T1000 (cell line): ENCODE data around the gene DPYSL3.

Source experiments
- DNase-seq: peaks from one replicate; lab custom pipeline; 2025; ENCODE audit warnings: mixed read lengths; lab: John Stamatoyannopoulos, UW

The DPYSL3 gene

GRCh38 chr5:147472664-147473475 lies 37.0 kb downstream of the DPYSL3 start:
- no peak for DNase-seq

GRCh38 chr5:147467973-147468508 lies 41.8 kb downstream of the DPYSL3 start:
- DNase-seq = no peak

- no peak for DNase-seq
These were observed 43.4 kb downstream of the DPYSL3 start for GRCh38 chr5:147466360-147466980.

DNA sequence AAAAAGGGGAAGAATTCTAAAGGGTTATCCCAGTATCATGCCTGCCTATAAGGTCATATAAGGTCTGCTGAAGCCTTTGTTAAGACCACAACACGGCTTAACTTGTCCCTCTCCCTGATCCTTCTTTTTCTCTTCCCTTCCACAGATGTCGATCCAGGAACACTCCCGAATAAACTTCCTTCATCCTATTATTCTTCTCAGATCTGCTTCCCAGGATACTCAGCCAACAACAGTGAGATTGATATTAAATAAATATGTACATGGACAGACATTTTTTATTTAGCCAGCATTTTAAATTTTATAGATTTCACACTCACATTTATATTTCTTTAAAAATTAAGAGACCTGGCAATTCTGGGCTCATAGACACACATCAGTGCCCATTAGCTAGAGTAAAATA lies 44.1 kb downstream of the DPYSL3 start:
- no peak for DNase-seq

GRCh38 chr5:147464211-147464610 lies 45.7 kb downstream of the DPYSL3 start:
- no peak for DNase-seq

- no peak for DNase-seq
These were observed 48.0 kb downstream of the DPYSL3 start for GRCh38 chr5:147461915-147462314.

GRCh38 chr5:147460380-147460779 lies 49.5 kb downstream of the DPYSL3 start:
- DNase-seq = no peak

DNA sequence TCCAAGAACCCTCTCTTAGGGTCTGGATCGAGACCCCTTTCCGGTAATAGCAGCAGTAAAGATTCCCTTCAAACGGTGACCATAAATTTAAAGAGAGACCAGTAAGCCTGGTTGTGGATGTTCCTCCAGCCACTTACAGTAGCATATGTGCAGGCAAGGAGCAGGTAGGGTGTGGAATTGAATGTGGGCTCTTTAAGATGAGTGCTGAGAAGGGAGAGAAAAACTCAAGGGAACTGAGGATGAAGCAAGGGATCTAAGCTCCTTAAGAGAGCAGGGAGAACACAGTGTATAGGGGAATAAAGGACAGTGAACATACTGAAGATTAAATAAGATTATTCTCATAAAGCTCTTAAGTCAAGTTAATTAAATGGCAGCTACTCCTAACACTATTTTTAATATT lies 51.3 kb downstream of the DPYSL3 start:
- no peak for DNase-seq

DNA sequence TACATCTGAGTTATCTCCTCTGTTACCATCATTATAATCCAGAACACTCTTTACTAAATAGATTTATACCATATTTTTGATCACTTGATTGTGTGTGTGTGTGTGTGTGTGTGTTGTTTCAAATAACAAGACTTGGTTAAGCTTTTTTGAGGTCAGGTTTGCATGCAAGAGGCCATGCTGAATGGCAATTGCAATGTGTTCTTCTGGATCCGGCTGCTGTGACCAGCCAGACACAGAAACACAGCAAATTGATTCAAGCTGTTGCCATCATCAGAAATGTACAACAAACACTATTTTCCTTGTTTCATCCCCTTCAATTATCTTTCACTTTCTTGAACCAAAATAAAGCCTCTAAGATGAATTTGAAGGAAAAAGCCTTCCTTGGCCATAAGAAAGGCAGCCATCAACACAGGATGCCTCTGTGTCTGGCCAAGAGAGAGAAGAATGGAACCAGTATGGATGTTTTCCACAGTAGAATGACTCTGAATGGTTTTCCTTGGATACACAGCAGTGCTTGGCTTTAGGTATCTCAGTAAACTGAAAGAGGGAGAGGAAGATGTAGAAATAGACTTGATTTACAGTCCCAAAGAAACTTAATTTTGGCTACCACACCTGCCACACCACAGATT lies 53.9 kb downstream of the DPYSL3 start:
- no peak for DNase-seq

GRCh38 chr5:147454996-147455677 lies 54.7 kb downstream of the DPYSL3 start:
- DNase-seq = no peak

DNA sequence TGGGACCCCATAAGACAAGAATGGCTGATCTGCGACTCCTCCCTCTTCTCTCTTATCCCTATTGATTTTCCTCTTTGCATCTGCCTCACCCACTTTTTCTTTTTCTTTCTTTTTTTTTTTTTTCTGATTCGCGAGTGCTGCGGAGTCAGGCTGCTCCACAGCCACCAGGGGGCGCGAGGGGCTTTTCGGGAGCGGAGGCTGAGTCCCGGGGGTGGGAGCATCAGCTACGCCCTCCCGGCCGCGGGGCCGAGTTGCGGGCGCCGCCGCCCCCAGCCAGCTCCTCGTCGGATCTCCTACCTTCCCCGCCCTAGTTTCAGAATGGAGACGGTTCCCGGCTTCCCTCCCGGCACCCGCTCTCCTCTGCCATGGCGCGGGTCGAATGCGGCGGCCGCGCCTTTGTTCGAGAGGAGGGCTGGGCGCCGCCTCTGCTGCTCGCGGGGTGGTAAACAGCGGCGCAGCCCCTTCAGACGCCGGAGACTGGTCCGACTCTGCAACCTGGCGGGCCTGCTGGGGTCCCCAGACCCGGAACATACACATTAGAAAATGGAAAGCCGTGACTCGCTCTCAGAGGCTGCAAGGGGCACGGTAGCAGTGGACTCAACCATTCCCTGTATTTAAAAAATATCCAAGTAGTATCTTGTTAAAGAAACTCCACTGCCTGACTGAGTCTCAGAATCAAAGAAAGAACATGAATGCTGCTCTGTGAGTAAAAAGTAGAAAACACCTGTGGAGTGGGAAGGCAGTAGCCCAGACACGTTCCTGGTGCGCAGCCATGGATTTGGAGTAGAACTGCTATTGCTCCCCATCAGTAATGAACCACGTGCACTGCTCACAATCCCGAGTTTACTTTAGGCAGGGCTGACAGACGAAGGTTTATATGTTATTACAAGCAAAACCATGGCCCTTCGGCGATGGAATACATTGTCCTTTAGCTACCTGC lies 55.7 kb downstream of the DPYSL3 start:
- DNase-seq = peak; percentile 70

- no peak for DNase-seq
These were observed 57.6 kb downstream of the DPYSL3 start for GRCh38 chr5:147452165-147452811.

DNA sequence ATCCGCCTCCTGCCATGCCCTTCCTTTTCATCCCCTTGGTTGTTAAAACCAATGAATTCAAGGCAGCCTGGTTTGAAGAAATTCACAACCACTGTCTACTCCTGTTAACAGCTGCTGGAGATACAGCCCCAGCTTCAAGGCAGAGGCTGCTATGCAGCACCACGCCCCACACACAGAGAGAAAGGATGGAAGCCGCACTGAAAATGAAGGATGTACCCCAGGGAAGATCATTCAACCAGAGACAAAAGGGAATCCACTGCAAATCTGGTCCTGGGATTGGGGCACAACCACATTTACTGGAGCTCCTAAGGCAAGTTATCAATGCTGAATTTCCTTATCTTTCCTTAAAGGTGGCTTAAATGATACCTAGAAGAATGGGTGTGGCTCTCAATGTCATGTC lies 58.7 kb downstream of the DPYSL3 start:
- no peak for DNase-seq

- DNase-seq = no peak
These were observed 59.3 kb downstream of the DPYSL3 start for GRCh38 chr5:147450606-147451005.

GRCh38 chr5:147448766-147449165 lies 61.1 kb downstream of the DPYSL3 start:
- no peak for DNase-seq

- DNase-seq = no peak
These were observed 63.3 kb downstream of the DPYSL3 start for GRCh38 chr5:147446523-147446922.

- no peak for DNase-seq
These were observed 64.0 kb downstream of the DPYSL3 start for GRCh38 chr5:147445917-147446316.

- no peak for DNase-seq
These were observed 64.8 kb downstream of the DPYSL3 start for GRCh38 chr5:147445090-147445489.

- no peak for DNase-seq
These were observed 67.6 kb downstream of the DPYSL3 start for GRCh38 chr5:147442224-147442623.

DNA sequence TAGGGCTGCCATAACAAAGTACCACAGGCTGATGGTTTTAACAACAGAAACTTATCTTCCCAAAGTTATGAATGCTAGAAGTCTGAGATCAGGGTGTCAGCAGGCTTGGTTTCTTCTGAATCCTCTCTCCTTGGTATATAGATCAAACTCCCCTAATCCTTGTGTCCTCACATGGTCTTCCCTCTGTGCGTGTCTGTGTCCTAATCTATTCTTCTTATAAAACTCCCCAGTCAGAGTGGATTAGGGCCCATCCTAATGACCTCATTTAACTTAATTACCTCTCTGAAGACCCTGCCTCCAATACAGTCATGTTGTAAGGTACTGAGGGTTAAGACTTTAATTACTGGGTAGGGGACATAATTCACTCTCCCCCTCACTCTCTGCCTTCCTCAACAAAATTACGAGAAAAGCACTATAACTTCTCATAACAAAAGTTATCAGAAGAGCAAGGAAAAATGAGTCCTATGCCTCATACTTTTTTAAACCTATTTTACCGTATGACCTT lies 68.6 kb downstream of the DPYSL3 start:
- DNase-seq = no peak
